GM10847 (cell line): ENCODE measurements around the gene EPB42.

Source experiments
- POLR2A ChIP-seq: IDR thresholded peaks from 2 replicates; pipeline ENCODE4 v1.6.1; 2011; ENCODE audit not compliant: insufficient read length; ENCODE audit errors: extremely low read depth

EPB42 gene

DNA sequence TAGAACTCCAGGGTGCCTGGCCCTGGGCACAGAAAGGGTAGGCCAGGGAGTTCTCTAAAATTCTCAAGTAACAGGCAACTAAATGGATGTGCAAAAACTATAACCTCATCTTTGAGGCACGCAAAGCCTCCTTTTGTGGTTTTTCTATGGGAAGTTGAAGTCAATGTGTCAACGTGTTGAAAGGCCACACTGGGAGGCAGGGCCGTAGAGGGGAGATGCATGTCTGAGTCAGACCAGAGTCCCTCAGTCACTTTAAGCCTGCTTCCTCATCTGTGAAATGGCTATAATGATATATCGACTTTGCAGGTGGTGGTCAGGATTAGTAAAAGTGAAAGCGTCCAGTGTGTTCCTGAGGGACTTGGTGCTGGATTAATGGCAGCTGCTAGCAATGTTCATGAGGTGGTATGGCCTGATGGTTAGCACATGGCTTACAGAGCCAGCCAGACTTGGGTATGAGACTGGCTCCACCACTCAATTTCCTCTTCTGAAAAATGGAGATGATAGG is 28.9 kb upstream of the EPB42 start:
- no peak for TF ChIP-seq POLR2A

DNA sequence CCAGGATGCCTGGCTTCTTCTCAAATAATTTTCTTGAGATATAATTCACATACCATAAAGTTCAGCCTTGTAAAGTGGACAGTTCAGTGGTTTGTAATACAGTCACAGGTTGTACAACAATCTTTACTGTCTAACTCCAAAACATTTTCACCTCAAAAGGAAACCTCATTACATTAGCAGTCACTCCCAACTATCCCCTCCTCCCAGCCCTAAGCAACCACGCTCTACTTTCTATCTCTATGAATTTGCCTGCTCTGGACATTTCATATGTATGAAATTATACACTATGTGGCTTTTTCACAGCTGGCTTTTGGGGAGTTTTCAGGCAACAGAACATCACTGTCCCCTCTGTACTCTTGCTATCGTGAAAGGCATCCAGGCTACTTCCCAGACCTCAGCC is 28.4 kb upstream of the EPB42 start:
- TF ChIP-seq POLR2A, result no peak

GRCh38 chr15:43246261-43246774 is 25.5 kb upstream of the EPB42 start:
- no peak for TF ChIP-seq POLR2A

GRCh38 chr15:43244092-43244491 is 23.3 kb upstream of the EPB42 start:
- no peak for TF ChIP-seq POLR2A

GRCh38 chr15:43243020-43243645 is 22.3 kb upstream of the EPB42 start:
- TF ChIP-seq POLR2A, result no peak

DNA sequence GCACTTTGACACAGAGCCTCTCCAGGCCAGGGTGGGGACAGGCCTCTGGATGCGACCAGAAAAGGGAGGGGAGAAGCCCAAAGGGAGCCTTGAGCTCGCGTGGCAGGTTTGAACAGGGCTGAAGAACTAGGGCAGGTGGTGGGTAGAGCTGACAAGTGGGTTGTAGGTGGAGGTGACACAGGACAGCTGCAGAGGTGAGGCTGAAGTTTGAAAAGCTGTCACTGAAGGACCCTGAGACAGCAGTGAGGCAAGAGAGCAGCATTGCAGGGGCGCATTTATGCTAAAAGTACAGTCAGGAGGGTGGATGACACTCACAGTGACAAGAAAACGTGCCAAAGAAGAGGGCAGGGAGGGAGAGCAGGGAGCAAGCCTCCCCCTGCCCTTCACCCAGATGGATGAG is 21.8 kb upstream of the EPB42 start:
- no peak for TF ChIP-seq POLR2A

GRCh38 chr15:43241100-43241499 is 20.3 kb upstream of the EPB42 start:
- no peak for TF ChIP-seq POLR2A

DNA sequence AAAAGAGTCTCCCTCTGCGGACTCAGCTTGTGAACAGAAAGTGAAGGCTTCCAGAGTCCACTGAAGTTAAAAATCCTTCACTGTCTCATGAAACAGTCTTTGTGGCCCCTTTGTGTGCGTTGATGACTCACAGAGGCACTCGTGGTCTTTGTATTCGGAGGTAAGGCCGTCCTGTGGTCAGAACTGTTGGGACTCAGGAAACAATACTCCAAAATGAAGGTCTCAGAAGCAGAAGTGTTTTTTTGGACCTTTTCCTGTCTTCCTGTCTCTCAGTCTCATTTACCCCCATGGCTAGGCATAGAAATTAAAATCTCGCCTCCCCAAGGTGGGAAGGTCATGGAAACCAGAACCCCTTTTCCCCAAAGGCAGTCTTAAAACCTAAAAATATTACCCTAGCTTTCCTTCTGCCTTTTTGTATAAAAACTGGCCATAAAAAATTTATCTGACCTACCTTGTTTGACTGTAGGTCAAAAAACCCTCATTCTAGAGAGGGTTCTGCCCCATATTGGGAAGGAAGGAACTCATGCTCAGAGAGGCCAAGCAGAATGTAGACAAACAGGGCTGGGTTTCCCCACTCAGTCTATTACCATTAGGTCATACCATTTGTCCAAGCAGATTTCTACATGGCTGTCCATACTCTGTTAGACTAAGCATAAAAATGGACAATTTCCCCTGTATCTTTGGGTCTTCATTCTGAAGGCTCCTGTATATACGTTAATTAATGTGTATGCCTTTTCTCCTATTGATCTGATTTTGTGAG is 19.1 kb upstream of the EPB42 start:
- no peak for TF ChIP-seq POLR2A

- no peak for TF ChIP-seq POLR2A
These were observed 17.9 kb upstream of the EPB42 start for GRCh38 chr15:43238671-43239131.

DNA sequence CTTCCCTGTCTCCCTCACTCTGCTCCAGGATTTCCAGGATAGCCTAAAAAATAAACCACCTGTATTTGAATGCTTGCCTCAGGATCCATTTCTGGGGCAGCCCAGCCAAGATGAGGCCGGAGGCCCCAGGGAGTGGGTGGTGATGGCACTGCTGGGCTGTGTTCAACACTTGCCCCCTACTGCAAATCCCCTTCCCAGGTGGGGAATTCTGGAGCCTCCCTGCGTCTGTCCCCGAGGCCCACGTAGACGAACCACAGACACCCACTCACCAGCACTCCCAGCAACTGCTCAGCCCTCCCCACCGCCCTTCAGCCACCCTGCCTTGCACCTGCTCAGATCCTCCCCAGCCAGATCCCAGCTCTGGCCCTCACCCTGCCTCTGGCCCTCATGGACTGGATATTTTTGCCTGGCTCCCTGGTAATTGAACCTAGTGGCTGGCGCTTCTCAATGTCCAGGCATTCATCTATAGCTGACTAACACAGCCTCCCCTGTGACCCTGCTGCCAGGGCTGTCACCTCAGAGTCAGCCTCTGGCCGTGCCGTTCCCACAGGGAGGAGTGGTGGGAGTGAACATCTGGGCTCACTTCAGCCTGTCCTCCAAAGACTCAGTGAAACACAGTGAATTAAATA is 17.1 kb upstream of the EPB42 start:
- no peak for TF ChIP-seq POLR2A

DNA sequence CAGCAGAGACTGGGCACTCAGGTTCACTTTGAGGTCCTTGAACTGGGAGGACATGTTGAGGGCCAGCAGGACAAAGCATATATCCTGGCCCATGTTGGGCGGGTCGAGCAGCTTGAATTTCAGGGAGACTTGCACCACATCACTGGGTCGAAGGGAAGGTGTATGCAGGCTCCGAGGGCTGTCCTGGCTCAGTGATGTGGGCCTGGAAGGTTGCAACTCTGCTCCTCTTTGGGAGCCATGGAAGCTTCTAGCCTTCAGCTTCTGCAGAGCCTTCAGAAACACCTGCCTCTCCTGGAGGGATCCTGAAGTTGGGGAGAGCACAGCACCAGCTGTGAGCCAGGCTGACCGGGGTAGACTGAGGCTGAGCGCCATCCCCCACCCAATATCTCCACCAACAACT is 14.7 kb upstream of the EPB42 start:
- TF ChIP-seq POLR2A, result no peak

DNA sequence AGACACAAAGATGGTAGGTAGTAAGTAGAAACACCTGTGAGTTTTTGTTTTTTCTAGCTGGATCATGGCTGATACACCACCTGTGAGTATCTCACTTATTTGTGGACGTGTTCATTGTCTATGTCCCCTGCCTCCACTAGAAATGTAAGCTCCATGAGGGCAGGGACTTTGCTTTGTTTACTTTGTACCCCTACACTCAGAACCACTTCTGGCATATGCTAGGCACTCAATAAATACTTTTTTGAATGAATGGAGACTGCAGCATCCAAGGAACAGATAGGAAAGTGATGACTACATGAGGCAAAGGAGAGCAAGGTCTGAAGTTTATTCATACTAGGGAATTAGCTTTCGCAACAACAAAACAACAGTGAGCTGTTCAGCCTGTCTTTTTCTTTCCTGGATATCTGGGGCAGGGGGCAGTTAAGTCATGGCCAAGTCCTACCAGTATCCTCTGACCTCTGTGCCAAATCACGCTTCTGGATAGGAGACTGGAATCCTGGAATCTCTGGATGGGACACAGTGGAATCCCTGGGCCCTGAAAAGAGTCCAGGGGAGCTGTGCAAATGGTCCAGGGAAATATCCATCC is 11.6 kb upstream of the EPB42 start:
- no peak for TF ChIP-seq POLR2A

- TF ChIP-seq POLR2A, result no peak
These were observed 9.9 kb upstream of the EPB42 start for GRCh38 chr15:43230640-43231115.

DNA sequence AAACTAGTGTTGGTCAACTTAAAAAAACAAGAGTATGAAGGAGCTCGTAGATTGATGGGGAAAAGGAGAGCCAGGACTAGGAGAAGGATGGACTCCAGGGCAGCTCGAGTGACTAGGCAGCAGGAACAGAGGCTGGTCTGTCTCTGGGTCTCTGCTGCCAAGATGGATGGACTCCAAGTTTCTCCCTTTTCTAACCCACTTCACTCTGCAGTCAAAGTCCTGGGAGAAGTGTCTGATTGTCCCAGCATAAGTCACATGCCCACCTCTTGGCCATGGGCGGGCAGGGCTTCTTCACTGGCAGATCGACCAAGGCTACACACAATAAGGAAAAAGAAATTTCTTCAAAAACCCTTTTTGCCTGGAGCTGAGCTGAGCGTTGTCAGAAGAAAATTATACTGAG is 9.2 kb upstream of the EPB42 start:
- no peak for TF ChIP-seq POLR2A
